C4-2B (cell line): Measurements from ENCODE around the gene TEKT3.

Experiments used
- CTCF ChIP-seq: fragments of 450-650 bp; conservative IDR thresholded peaks from 2 replicates; pipeline ENCODE4 v1.5.1; 2017; ENCODE audit warnings: mild to moderate bottlenecking
- ZFX ChIP-seq: fragments of 450-650 bp; IDR thresholded peaks from 2 replicates; pipeline ENCODE4 v1.6.1; 2017

GRCh38 chr17:15381707-15382106 lies 40.3 kb upstream of the TEKT3 start:
- TF ChIP-seq CTCF (no peak), ZFX (no peak)
